IMR-90 (cell line): ENCODE results near the gene PBX3.

Experiments
- BHLHE40 ChIP-seq: fragments of 150-350 bp; IDR thresholded peaks from 2 replicates; pipeline ENCODE4 v1.6.1; 2016; ENCODE audit warnings: mild to moderate bottlenecking, low read depth, low read length
- CEBPB ChIP-seq: IDR thresholded peaks from 2 replicates; pipeline ENCODE4 v1.6.1; 2012; ENCODE audit warnings: low read depth, low read length, improper control_type of control experiment
- CHD1 ChIP-seq: IDR thresholded peaks from 2 replicates; pipeline ENCODE4 v1.6.1; 2012; ENCODE audit warnings: low read depth, low read length, improper control_type of control experiment
- FOS ChIP-seq: fragments of 150-350 bp; IDR thresholded peaks from 2 replicates; pipeline ENCODE4 v1.6.1; 2016; ENCODE audit warnings: low read depth, low read length
- MAFK ChIP-seq: IDR thresholded peaks from 2 replicates; pipeline ENCODE4 v1.6.1; 2012; ENCODE audit warnings: low read depth, low read length, improper control_type of control experiment
- MXI1 ChIP-seq: IDR thresholded peaks from 2 replicates; pipeline ENCODE4 v1.6.1; 2012; ENCODE audit warnings: low read depth, mild to moderate bottlenecking, low read length, moderate library complexity, borderline replicate concordance
- POLR2A ChIP-seq: IDR thresholded peaks from 2 replicates; pipeline ENCODE4 v1.6.1; 2012; ENCODE audit warnings: mild to moderate bottlenecking, low read depth, low read length
- RAD21 ChIP-seq: IDR thresholded peaks from 2 replicates; pipeline ENCODE4 v1.6.1; 2012; ENCODE audit warnings: low read length, improper control_type of control experiment
- RCOR1 ChIP-seq: IDR thresholded peaks from 2 replicates; pipeline ENCODE4 v1.6.1; 2012; ENCODE audit warnings: mild to moderate bottlenecking, low read length, improper control_type of control experiment; ENCODE audit not compliant: insufficient replicate concordance
- RFX5 ChIP-seq: IDR thresholded peaks from 2 replicates; pipeline ENCODE4 v1.8.0; 2012; ENCODE audit warnings: low read depth, mild to moderate bottlenecking, low read length, moderate library complexity
- SMC3 ChIP-seq: fragments of 150-350 bp; IDR thresholded peaks from 2 replicates; pipeline ENCODE4 v1.6.1; 2016; ENCODE audit warnings: low read depth, mild to moderate bottlenecking, antibody characterized with exemption, low read length, moderate library complexity
- TF ChIP-seq, protein P1 (sequence below): conservative IDR thresholded peaks from 2 replicates; pipeline ENCODE4 v1.5.1; 2012; ENCODE audit warnings: mild to moderate bottlenecking, low read depth, low read length, improper control_type of control experiment

DNA sequence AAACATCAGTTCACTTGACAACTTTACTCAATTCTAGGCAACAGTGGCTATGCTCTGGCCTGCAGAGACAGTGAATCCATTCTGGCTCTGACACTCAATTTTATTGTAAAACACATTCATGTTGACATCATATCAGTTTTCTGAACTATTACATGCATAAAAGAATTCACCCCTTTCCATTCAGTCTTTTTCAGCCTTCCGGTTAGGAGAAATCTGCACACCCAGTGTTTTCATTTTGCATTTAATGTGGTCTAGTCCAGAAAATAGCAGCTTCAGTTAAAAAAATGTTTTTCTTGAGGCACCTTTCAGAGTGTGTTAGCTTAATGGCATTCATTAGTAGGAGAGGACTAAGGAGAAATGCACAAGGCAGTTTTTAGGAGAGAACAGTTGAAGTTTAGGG lies 95.1 kb downstream of the PBX3 start:
- TF ChIP-seq, protein P1, sequence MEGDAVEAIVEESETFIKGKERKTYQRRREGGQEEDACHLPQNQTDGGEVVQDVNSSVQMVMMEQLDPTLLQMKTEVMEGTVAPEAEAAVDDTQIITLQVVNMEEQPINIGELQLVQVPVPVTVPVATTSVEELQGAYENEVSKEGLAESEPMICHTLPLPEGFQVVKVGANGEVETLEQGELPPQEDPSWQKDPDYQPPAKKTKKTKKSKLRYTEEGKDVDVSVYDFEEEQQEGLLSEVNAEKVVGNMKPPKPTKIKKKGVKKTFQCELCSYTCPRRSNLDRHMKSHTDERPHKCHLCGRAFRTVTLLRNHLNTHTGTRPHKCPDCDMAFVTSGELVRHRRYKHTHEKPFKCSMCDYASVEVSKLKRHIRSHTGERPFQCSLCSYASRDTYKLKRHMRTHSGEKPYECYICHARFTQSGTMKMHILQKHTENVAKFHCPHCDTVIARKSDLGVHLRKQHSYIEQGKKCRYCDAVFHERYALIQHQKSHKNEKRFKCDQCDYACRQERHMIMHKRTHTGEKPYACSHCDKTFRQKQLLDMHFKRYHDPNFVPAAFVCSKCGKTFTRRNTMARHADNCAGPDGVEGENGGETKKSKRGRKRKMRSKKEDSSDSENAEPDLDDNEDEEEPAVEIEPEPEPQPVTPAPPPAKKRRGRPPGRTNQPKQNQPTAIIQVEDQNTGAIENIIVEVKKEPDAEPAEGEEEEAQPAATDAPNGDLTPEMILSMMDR, result no peak
- no peak for TF ChIP-seq RFX5
- no peak for TF ChIP-seq POLR2A
- TF ChIP-seq CHD1, result no peak
- TF ChIP-seq BHLHE40, result no peak
- TF ChIP-seq SMC3, result no peak
- TF ChIP-seq RAD21, result no peak
- TF ChIP-seq MXI1, result no peak
- no peak for TF ChIP-seq FOS
- no peak for TF ChIP-seq CEBPB
- no peak for TF ChIP-seq MAFK
- no peak for TF ChIP-seq RCOR1
